Measurements from ENCODE around the gene GLT6D1.
A peak's percentile ranks its signal among the peaks of the same experiment; 100 is the strongest.
"Not testable (repeated sequence)": the region's sequence is repeated elsewhere in the genome, so short reads cannot be mapped to it uniquely, and the experiment has no call there.

Gene GLT6D1

GRCh38 chr9:135678236-135679017 is 39.1 kb upstream of the GLT6D1 start:
- no peak for TF ChIP-seq ZNF274 (IDR thresholded peaks at IDR 0.05; ENCODE audit: low read depth, low read length)
- TF ChIP-seq YY1 (IDR thresholded peaks at IDR 0.05; ENCODE audit: insufficient read depth, insufficient read length) = no peak
- no peak for TF ChIP-seq SUZ12 (IDR thresholded peaks at IDR 0.05; ENCODE audit: extremely low read depth, insufficient read depth, insufficient read length)
- Histone ChIP-seq H3K9me3 (ENCODE audit: insufficient read depth, low read length) (no peaks in the 10 kb centered on the region), H3K27me3 (ENCODE audit: insufficient read depth, insufficient read length) (no peaks in the 10 kb centered on the region), H3K4me1 (ENCODE audit: insufficient read depth, insufficient read length) (peaks cover 7% of the 10 kb centered on the region), H3K4me3 (ENCODE audit: insufficient read length, low read depth) (no peak overlapping the region), H3K9ac (ENCODE audit: insufficient read length, low read depth) (no peak overlapping the region), H3K36me3 (ENCODE audit: insufficient read depth, insufficient read length, low read length) (no peaks in the 10 kb centered on the region)
- no peak for DNase-seq (ENCODE audit: low read depth, low spot score)

- TF ChIP-seq ZNF274 (IDR thresholded peaks at IDR 0.05; ENCODE audit: low read depth, low read length) = no peak
- TF ChIP-seq SUZ12 (IDR thresholded peaks at IDR 0.05; ENCODE audit: extremely low read depth, insufficient read depth, insufficient read length) = no peak
- no peak for TF ChIP-seq YY1 (IDR thresholded peaks at IDR 0.05; ENCODE audit: insufficient read depth, insufficient read length)
- no peak for DNase-seq (ENCODE audit: low read depth, low spot score)
- H3K4me3 ChIP-seq (ENCODE audit: insufficient read length, low read depth) = no peak overlapping the region
- no peaks in the 10 kb centered on the region for H3K36me3 ChIP-seq (ENCODE audit: insufficient read depth, insufficient read length, low read length)
- no peak overlapping the region for H3K9ac ChIP-seq (ENCODE audit: insufficient read length, low read depth)
- peaks cover 7% of the 10 kb centered on the region for H3K4me1 ChIP-seq (ENCODE audit: insufficient read depth, insufficient read length)
- no peaks in the 10 kb centered on the region for H3K9me3 ChIP-seq (ENCODE audit: insufficient read depth, low read length)
- no peaks in the 10 kb centered on the region for H3K27me3 ChIP-seq (ENCODE audit: insufficient read depth, insufficient read length)
These were observed 38.4 kb upstream of the GLT6D1 start for GRCh38 chr9:135677641-135678168.

- no peak for DNase-seq (ENCODE audit: low read depth, low spot score)
- H3K36me3 ChIP-seq (ENCODE audit: insufficient read depth, insufficient read length, low read length) = no peaks in the 10 kb centered on the region
- H3K27me3 ChIP-seq (ENCODE audit: insufficient read depth, insufficient read length) = no peaks in the 10 kb centered on the region
- TF ChIP-seq YY1 (IDR thresholded peaks at IDR 0.05; ENCODE audit: insufficient read depth, insufficient read length) = no peak
- TF ChIP-seq ZNF274 (IDR thresholded peaks at IDR 0.05; ENCODE audit: low read depth, low read length) = no peak
- no peak for TF ChIP-seq SUZ12 (IDR thresholded peaks at IDR 0.05; ENCODE audit: extremely low read depth, insufficient read depth, insufficient read length)
- peaks cover 5% of the 10 kb centered on the region for H3K4me1 ChIP-seq (ENCODE audit: insufficient read depth, insufficient read length)
- no peak overlapping the region for H3K9ac ChIP-seq (ENCODE audit: insufficient read length, low read depth)
- no peak overlapping the region for H3K4me3 ChIP-seq (ENCODE audit: insufficient read length, low read depth)
- H3K9me3 ChIP-seq (ENCODE audit: insufficient read depth, low read length) = no peaks in the 10 kb centered on the region
These were observed 37.6 kb upstream of the GLT6D1 start for GRCh38 chr9:135676891-135677290.

GRCh38 chr9:135674977-135675376 is 35.6 kb upstream of the GLT6D1 start:
- H3K27me3 ChIP-seq (ENCODE audit: insufficient read depth, insufficient read length) = no peaks in the 10 kb centered on the region

GRCh38 chr9:135673941-135674340 is 34.6 kb upstream of the GLT6D1 start:
- Histone ChIP-seq H3K9ac (ENCODE audit: insufficient read length, low read depth) (no peak overlapping the region), H3K4me3 (ENCODE audit: insufficient read length, low read depth) (no peak overlapping the region), H3K27me3 (ENCODE audit: insufficient read depth, insufficient read length) (no peaks in the 10 kb centered on the region)

More at GRCh38 chr9:135674977-135675376, 35.6 kb upstream of the GLT6D1 start:
- TF ChIP-seq SUZ12 (IDR thresholded peaks at IDR 0.05; ENCODE audit: extremely low read depth, insufficient read depth, insufficient read length) = no peak
- TF ChIP-seq YY1 (IDR thresholded peaks at IDR 0.05; ENCODE audit: insufficient read depth, insufficient read length) = no peak
- TF ChIP-seq ZNF274 (IDR thresholded peaks at IDR 0.05; ENCODE audit: low read depth, low read length) = no peak
- no peak for DNase-seq (ENCODE audit: low read depth, low spot score)
- H3K9me3 ChIP-seq (ENCODE audit: insufficient read depth, low read length) = 0 out of 2 replicates have a peak, but pooled peaks cover 1% of the 10 kb centered on the region
- H3K36me3 ChIP-seq (ENCODE audit: insufficient read depth, insufficient read length, low read length) = no peaks in the 10 kb centered on the region
- no peak overlapping the region for H3K9ac ChIP-seq (ENCODE audit: insufficient read length, low read depth)
- peaks cover 5% of the 10 kb centered on the region for H3K4me1 ChIP-seq (ENCODE audit: insufficient read depth, insufficient read length)
- no peak overlapping the region for H3K4me3 ChIP-seq (ENCODE audit: insufficient read length, low read depth)

GRCh38 chr9:135672786-135673185 is 33.4 kb upstream of the GLT6D1 start:
- H3K4me1 ChIP-seq (ENCODE audit: insufficient read depth, insufficient read length); DNase-seq (ENCODE audit: low read depth, low spot score); H3K36me3 ChIP-seq (ENCODE audit: insufficient read depth, insufficient read length, low read length); H3K4me3 ChIP-seq (ENCODE audit: insufficient read length, low read depth); H3K9ac ChIP-seq (ENCODE audit: insufficient read length, low read depth); H3K27me3 ChIP-seq (ENCODE audit: insufficient read depth, insufficient read length): not testable (repeated sequence)
- H3K9me3 ChIP-seq (ENCODE audit: insufficient read depth, low read length) = peaks cover 10% of the 10 kb centered on the region; the same call in 1 of the 2 replicates

More at GRCh38 chr9:135673941-135674340, 34.6 kb upstream of the GLT6D1 start:
- DNase-seq (ENCODE audit: low read depth, low spot score) = no peak
- no peak for TF ChIP-seq YY1 (IDR thresholded peaks at IDR 0.05; ENCODE audit: insufficient read depth, insufficient read length)
- TF ChIP-seq ZNF274 (IDR thresholded peaks at IDR 0.05; ENCODE audit: low read depth, low read length) = no peak
- TF ChIP-seq SUZ12 (IDR thresholded peaks at IDR 0.05; ENCODE audit: extremely low read depth, insufficient read depth, insufficient read length) = no peak
- no peaks in the 10 kb centered on the region for H3K36me3 ChIP-seq (ENCODE audit: insufficient read depth, insufficient read length, low read length)
- peaks cover 10% of the 10 kb centered on the region; the same call in 1 of the 2 replicates for H3K9me3 ChIP-seq (ENCODE audit: insufficient read depth, low read length)
- H3K4me1 ChIP-seq (ENCODE audit: insufficient read depth, insufficient read length) = peaks cover 5% of the 10 kb centered on the region

- Histone ChIP-seq H3K9me3 (ENCODE audit: insufficient read depth, low read length) (peaks cover 10% of the 10 kb centered on the region; the same call in 1 of the 2 replicates), H3K27me3 (ENCODE audit: insufficient read depth, insufficient read length) (no peaks in the 10 kb centered on the region), H3K9ac (ENCODE audit: insufficient read length, low read depth) (peak overlapping the region; percentile 50), H3K4me3 (ENCODE audit: insufficient read length, low read depth) (no peak overlapping the region), H3K4me1 (ENCODE audit: insufficient read depth, insufficient read length) (peaks cover 5% of the 10 kb centered on the region), H3K36me3 (ENCODE audit: insufficient read depth, insufficient read length, low read length) (no peaks in the 10 kb centered on the region)
- TF ChIP-seq ZNF274 (IDR thresholded peaks at IDR 0.05; ENCODE audit: low read depth, low read length) = no peak
- no peak for TF ChIP-seq YY1 (IDR thresholded peaks at IDR 0.05; ENCODE audit: insufficient read depth, insufficient read length)
- no peak for TF ChIP-seq SUZ12 (IDR thresholded peaks at IDR 0.05; ENCODE audit: extremely low read depth, insufficient read depth, insufficient read length)
- peak; percentile 20 for DNase-seq (ENCODE audit: low read depth, low spot score)
These were observed 32.3 kb upstream of the GLT6D1 start for GRCh38 chr9:135671591-135672041.
